Tibial nerve (tissue), 3 donors: ENCODE measurements around the gene NMRK1.

ENCODE experiments used
- POLR2A ChIP-seq, 2 donors: fragments of 450-650 bp; IDR thresholded peaks; one replicate each; pipeline ENCODE4 v1.6.1; 2017; ENCODE audit warnings: antibody characterized with exemption in 2 of 2, mild to moderate bottlenecking in 2 of 2, moderate library complexity in 2 of 2
- TF ChIP-seq, protein P1 (sequence below), 5 experiments: fragments of 200-600 bp in 3 of 5; fragments of 450-650 bp in 2 of 5; sonication (generic) in 3 of 5; IDR thresholded peaks; one replicate each; pipeline ENCODE4 v1.5.1; 2016 to 2019; ENCODE audit warnings: antibody characterized with exemption in 5 of 5, mild to moderate bottlenecking in 3 of 5, moderate library complexity in 2 of 5

DNA sequence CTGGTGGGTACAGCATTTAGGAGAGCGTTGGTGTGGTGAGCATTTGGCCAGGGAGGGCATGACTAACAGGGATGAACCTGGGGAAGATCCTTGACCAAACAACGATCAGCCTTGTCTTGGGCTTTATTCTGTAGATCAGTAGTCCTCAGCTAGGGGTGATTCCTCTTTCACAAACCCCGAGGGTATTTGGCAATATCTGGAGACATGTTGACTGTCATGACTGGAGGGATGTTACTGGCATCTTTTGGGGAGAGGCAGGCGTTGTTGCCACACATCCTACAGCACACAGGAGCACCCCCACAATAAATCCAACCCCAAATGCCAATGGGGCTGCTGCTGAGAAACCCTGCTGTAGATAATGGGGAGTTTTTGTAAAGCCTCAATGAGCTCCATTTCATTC, 44.3 kb upstream of the NMRK1 start:
- TF ChIP-seq, protein P1, sequence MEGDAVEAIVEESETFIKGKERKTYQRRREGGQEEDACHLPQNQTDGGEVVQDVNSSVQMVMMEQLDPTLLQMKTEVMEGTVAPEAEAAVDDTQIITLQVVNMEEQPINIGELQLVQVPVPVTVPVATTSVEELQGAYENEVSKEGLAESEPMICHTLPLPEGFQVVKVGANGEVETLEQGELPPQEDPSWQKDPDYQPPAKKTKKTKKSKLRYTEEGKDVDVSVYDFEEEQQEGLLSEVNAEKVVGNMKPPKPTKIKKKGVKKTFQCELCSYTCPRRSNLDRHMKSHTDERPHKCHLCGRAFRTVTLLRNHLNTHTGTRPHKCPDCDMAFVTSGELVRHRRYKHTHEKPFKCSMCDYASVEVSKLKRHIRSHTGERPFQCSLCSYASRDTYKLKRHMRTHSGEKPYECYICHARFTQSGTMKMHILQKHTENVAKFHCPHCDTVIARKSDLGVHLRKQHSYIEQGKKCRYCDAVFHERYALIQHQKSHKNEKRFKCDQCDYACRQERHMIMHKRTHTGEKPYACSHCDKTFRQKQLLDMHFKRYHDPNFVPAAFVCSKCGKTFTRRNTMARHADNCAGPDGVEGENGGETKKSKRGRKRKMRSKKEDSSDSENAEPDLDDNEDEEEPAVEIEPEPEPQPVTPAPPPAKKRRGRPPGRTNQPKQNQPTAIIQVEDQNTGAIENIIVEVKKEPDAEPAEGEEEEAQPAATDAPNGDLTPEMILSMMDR (IDR thresholded peaks at IDR 0.05): no peak
- TF ChIP-seq POLR2A (IDR thresholded peaks at IDR 0.05): no peak
